GM13976 (cell line): ENCODE data around the gene DUOXA1.

Experiments used
- DNase-seq: peaks from one replicate; pipeline ENCODE4 v3.0.0; 2012; ENCODE audit warnings: low spot score
- in situ Hi-C: fragments of 300-500 bp; cut with MboI; formaldehyde crosslinking; loops from one replicate; pipeline ENCODE4 v1.12.0; 2022; ENCODE audit warnings: low sequenced_read_pairs, mixed read lengths, inconsistent platforms; ENCODE audit not compliant: unreplicated experiment
- TF ChIP-seq, protein P1 (sequence below): IDR thresholded peaks from 2 replicates; pipeline ENCODE4 v1.5.1; 2012; ENCODE audit warnings: borderline replicate concordance, mild to moderate bottlenecking; ENCODE audit not compliant: insufficient read depth; ENCODE audit errors: extremely low read depth, missing control alignments, control extremely low read depth

DUOXA1 gene

DNA sequence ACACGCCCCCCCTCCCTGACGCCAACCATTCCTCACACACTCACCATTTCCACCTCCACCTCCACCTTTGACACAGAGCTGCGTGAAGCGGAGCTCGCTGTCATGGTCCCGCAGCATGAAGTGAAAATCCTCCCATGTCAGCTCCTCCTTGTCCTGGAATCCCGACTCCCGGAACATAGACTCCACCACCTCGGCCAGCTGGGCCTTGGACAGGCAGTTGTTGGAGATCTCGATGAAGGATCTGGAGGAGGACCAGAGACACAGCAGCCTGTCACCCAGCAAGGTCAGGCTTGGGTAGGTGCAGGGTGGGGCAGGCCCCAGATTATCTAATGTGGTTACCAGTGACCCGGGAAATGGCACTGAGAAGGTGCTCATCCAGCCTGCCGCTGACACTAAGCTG is 27.9 kb downstream of the DUOXA1 start:
- no peak for DNase-seq
- in situ Hi-C loops = loop anchor here (25.0 kb wide), 1 partner anchor 139 kb away; the partner anchor contains the start of gene TERB2
- TF ChIP-seq, protein P1, sequence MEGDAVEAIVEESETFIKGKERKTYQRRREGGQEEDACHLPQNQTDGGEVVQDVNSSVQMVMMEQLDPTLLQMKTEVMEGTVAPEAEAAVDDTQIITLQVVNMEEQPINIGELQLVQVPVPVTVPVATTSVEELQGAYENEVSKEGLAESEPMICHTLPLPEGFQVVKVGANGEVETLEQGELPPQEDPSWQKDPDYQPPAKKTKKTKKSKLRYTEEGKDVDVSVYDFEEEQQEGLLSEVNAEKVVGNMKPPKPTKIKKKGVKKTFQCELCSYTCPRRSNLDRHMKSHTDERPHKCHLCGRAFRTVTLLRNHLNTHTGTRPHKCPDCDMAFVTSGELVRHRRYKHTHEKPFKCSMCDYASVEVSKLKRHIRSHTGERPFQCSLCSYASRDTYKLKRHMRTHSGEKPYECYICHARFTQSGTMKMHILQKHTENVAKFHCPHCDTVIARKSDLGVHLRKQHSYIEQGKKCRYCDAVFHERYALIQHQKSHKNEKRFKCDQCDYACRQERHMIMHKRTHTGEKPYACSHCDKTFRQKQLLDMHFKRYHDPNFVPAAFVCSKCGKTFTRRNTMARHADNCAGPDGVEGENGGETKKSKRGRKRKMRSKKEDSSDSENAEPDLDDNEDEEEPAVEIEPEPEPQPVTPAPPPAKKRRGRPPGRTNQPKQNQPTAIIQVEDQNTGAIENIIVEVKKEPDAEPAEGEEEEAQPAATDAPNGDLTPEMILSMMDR = no peak

DNA sequence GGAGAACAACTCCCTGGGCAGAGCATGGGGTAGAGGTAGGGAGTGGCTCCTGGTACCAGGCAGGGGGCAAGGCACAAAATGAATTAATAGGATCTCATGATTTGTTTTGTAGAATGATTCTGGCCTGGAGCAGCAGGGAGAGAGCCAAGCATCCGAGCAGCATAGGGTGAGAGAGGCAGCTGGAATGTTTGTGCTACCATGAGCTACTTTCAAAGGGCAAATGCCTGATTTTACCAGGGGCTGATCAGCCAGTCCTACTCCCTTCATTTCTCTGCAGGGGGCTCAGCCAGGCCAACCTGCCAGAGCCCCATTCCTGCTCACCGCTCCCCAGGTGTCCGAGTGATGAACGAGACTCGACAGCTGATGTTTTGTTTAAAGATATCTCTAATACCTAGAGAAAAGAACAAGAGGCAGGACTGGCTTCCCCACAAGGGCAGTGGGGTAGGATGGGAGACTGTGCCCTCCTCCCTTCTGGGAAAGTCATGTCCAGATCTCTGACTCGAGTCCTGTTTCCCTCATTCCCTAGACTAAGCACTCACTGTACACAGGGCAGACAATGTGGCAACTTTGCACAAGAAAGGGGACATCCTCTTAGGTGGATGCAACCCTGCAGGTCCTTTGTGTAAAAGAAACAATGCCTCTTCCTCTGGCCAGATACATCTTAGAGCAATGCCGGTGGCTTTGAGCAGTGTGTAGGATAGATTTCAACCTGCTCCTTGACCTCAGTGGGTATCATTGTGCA is 28.6 kb downstream of the DUOXA1 start:
- peak; percentile 16 for DNase-seq
- TF ChIP-seq, protein P1 = no peak
- in situ Hi-C loops = loop anchor here (25.0 kb wide), 1 partner anchor 139 kb away; the partner anchor contains the start of gene TERB2

DNA sequence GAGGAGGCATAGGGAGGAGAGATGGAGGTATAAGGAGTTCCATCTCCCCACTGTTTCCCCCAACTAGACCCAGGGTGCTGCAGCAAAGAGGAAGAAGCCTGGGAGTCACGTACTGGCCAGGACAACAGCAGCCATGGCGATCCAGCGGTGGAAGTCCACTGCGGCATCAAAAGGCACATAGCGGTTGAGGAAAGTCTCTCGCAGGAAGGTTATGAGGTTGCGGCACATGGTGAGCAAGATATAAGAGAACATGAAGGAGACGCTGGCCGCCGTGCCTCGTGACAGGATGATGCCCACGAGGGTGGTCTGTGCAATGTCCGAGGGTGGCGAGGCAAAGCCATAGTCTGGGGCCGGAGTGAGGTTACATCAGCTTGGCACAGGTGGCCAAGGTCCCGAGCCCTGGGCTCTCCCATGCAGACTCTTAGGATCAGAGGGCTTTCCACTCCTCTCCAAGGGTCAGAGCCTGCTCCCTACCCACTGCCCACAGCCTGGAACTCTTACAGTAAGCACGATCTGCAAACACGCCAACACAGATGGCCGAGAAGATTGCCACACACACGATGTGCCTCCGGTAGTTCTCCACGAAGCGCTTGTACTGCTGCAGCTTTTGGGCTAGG is 30.0 kb downstream of the DUOXA1 start:
- in situ Hi-C loops = loop anchor here (25.0 kb wide), 1 partner anchor 137 kb away; the partner anchor contains the start of gene TERB2

DNA sequence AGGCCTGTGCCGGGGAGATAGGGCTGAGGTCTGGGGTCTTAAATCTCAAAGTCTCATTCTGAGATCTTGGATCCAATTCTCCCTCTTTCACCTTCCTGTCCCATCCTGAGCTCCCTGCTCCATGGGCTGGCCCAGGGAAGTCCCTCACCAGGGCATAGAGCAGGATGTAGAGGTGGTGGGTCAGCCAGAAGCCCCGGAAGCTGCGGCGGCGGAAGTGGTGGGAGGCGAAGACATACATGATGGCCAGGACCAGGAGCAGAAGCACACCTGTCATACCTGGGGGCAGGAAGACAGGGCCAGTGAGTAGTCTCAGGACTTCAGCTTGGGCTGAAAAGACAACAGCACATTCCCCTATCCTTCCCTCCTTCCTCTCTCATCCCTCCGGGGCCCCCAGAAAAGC is 32.2 kb downstream of the DUOXA1 start:
- in situ Hi-C loops = no loop called here
- no peak for DNase-seq
- TF ChIP-seq, protein P1 = no peak

More for the DNA sequence above, 30.0 kb downstream of the DUOXA1 start:
- DNase-seq = peak; percentile 14
- TF ChIP-seq, protein P1 = no peak

DNA sequence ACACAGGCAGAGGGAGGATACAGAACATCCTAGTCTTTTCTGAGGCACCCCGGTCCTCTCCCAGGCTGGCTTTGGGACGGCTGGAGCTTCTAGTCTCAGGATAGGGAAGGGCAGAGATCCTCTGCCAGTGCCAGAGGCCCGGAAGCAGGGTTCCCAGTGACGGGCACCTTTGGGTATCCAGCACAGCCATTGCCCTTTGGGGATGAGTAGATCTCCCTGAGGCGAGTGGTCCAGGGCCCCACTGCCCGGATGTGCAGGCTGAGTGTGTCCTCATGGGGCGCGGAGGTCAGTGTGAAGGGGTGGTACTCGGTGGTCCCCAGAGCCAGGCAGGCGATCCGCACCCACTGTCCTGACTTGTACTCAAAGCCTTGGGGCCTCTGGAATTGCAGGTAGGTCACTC is 34.0 kb downstream of the DUOXA1 start:
- in situ Hi-C loops = no loop called here

DNA sequence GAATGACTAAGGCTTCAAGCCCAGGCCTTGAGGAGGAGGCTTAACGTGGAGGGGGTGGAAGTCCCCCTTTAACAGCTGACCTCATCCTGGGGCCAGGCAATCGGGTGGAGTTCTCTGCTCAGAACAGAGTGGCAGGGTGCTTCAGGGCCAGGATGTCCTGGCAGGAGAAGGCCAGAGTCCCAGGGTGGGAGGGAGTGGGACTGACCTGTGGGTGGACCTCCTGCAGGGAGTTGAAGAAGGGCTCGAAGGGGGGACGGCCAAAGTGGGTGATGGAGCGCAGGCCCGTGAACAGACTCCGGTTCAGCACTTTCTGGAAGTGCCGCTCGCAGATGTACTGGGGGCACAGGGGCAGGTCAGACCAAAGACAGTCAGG is 35.3 kb downstream of the DUOXA1 start:
- DNase-seq = no peak
- TF ChIP-seq, protein P1 = no peak
- in situ Hi-C loops = no loop called here

More for the DNA sequence above, 34.0 kb downstream of the DUOXA1 start:
- TF ChIP-seq, protein P1 = no peak
- peak; percentile 8 for DNase-seq
